Endometrial microvascular endothelial cells (primary cell): Measurements from ENCODE around the gene MAGEA2B. TPM values are rescaled to one million over a fixed set of nuclear protein-coding genes. Genes with fewer than 3 reads are reported as not detected.
"Not testable (repeated sequence)": the region's sequence is repeated elsewhere in the genome, so short reads cannot be mapped to it uniquely, and the experiment has no call there.

Source experiments
- in situ Hi-C: cut with HindIII; loops from 2 replicates; pipeline ENCODE4 v1.10.0; 2017; ENCODE audit warnings: low sequenced_read_pairs, low pct_unique_long_range_greater_than_20kb; ENCODE audit errors: inconsistent ontology term
- total RNA-seq: library from RNA; depleted of rRNA; stranded (reverse); fragments of >200 nt; gene quantifications from one replicate; pipeline ENCODE4 v1.2.3, GENCODE V29; 2015; ENCODE audit errors: inconsistent ontology term

Gene MAGEA2B
- total RNA-seq, 1 donor from 2014 or later, result not detected

- in situ Hi-C loops, result not testable (repeated sequence)
Measured at GRCh38 chrX:152753686-152754650, 39.5 kb downstream of the MAGEA2B start, which contains the start of gene MAGEA2. Gene MAGEA2, minus strand, starts transcription at chrX:152753842. Its CDS starts 2,479 bp downstream, at chrX:152751363.

- in situ Hi-C loops, result not testable (repeated sequence)
Measured at GRCh38 chrX:152754871-152755270, 40.4 kb downstream of the MAGEA2B start.

GRCh38 chrX:152758918-152759317, 44.5 kb downstream of the MAGEA2B start, which contains the start of gene CSAG3:
Gene CSAG3, plus strand, starts transcription at chrX:152759218.
- in situ Hi-C loops, result not testable (repeated sequence)

GRCh38 chrX:152759544-152759943, 45.1 kb downstream of the MAGEA2B start:
- in situ Hi-C loops, result not testable (repeated sequence)

- in situ Hi-C loops, result not testable (repeated sequence)
Measured at GRCh38 chrX:152761582-152761981, 47.2 kb downstream of the MAGEA2B start.

GRCh38 chrX:152766562-152766961, 52.1 kb downstream of the MAGEA2B start:
- in situ Hi-C loops, result not testable (repeated sequence)

Other genes starting within 250 kb of the MAGEA2B start
- gene GABRQ, start 76.7 kb upstream of the MAGEA2B start, total RNA-seq, result not detected
- not detected for gene MAGEA3, start 15.8 kb upstream of the MAGEA2B start, total RNA-seq
- gene CSAG2, start 5.4 kb upstream of the MAGEA2B start, total RNA-seq, result not detected
- not detected for gene CSAG1, start 19.1 kb downstream of the MAGEA2B start, total RNA-seq
- gene MAGEA12, start 19.1 kb downstream of the MAGEA2B start, total RNA-seq, result not detected
- not detected for gene MAGEA2, start 39.2 kb downstream of the MAGEA2B start, total RNA-seq
- gene CSAG3, start 44.6 kb downstream of the MAGEA2B start, total RNA-seq, result not detected
- not detected for gene MAGEA6, start 55.1 kb downstream of the MAGEA2B start, total RNA-seq
- 23.4 TPM for gene CETN2, start 116.1 kb downstream of the MAGEA2B start, total RNA-seq
- 26.7 TPM for gene NSDHL, start 116.4 kb downstream of the MAGEA2B start, total RNA-seq
- gene ZNF185, start 183.4 kb downstream of the MAGEA2B start, total RNA-seq, result 45.0 TPM